Endothelial cell of umbilical vein (primary cell): Measurements from ENCODE around the gene PHF3. TPM values are rescaled to one million over a fixed set of nuclear protein-coding genes. Genes with fewer than 3 reads are reported as not detected.

Experiments used
- BruUV-seq: library from RNA; stranded (reverse); fragments of 400-500 nt; replicated peaks from 2 replicates; lab custom pipeline; 2021; lab: Mats Ljungman, UMichigan
- CTCF ChIA-PET: fragments of 300-600, 350-600 bp; sonication (Branson Sonifier 250); formaldehyde crosslinking; loops from one replicate; lab custom pipeline; 2021; ENCODE audit warnings: antibody characterized with exemption, inconsistent platforms; lab: Charles Lee
- POLR2A ChIA-PET: fragments of 300-600, 350-600 bp; sonication (Branson Sonifier 250); formaldehyde crosslinking; loops from one replicate; lab custom pipeline; 2021; ENCODE audit warnings: antibody characterized with exemption, inconsistent platforms; lab: Charles Lee
- DNase-seq: peaks from one replicate; pipeline ENCODE4 v3.0.0-alpha.2; 2011; ENCODE audit warnings: low read depth, low spot score
- FAIRE-seq: peaks from 2 replicates; lab custom pipeline; 2011; peaks lifted over from hg19 to GRCh38; lab: Jason Lieb, UNC
- H2AFZ ChIP-seq: 2 replicates; pipeline ENCODE4 v1.6.0; 2012; ENCODE audit warnings: low read depth, low read length, control low read depth, inconsistent platforms
- H3K27ac ChIP-seq: 2 replicates; pipeline ENCODE4 v1.5.1; 2011; ENCODE audit warnings: low read depth, mild to moderate bottlenecking, control low read depth, low read length, moderate library complexity; ENCODE audit not compliant: insufficient read depth
- H3K27me3 ChIP-seq, 2 experiments: 2 replicates each; pipeline versions ENCODE4 v1.6.0 to v1.6.1; 2011; ENCODE audit warnings: low read length in 2 of 2, mixed read lengths in 1 of 2; ENCODE audit not compliant: control insufficient read depth in 2 of 2, insufficient read depth in 2 of 2
- H3K36me3 ChIP-seq, 2 experiments: 2 replicates in 1 of 2; 3 replicates in 1 of 2; pipeline ENCODE4 v1.5.1; 2011; ENCODE audit warnings: low read length in 2 of 2, mild to moderate bottlenecking in 1 of 2, moderate library complexity in 1 of 2; ENCODE audit not compliant: control insufficient read depth in 2 of 2, insufficient read depth in 2 of 2; ENCODE audit errors: extremely low read depth in 1 of 2
- H3K4me1 ChIP-seq: 3 replicates; pipeline ENCODE4 v1.5.1; 2011; ENCODE audit warnings: mild to moderate bottlenecking, low read length; ENCODE audit not compliant: control insufficient read depth, insufficient read depth; ENCODE audit errors: extremely low read depth
- H3K4me2 ChIP-seq: 2 replicates; pipeline ENCODE4 v1.6.1; 2011; ENCODE audit warnings: low read length, control low read depth, mixed read lengths; ENCODE audit not compliant: insufficient read depth
- H3K4me3 ChIP-seq, 3 experiments: fragments of 200-600 bp in 1 of 3; sonication (generic), shearing (Covaris generic) in 1 of 3; replicated peaks in 1 of 3; 2 replicates each; pipeline ENCODE4 v1.5.1; 2011 to 2016; ENCODE audit warnings: control low read depth in 3 of 3, low read length in 3 of 3, mild to moderate bottlenecking in 2 of 3, inconsistent platforms in 1 of 3, low read depth in 1 of 3, moderate library complexity in 1 of 3; ENCODE audit not compliant: insufficient read depth in 1 of 3
- H3K79me2 ChIP-seq: 2 replicates; pipeline ENCODE4 v1.6.0; 2012; ENCODE audit warnings: low read length, inconsistent platforms; ENCODE audit not compliant: control insufficient read depth, insufficient read depth
- H3K9ac ChIP-seq: replicated peaks from 2 replicates; pipeline ENCODE3; 2011; ENCODE audit warnings: low read length, control low read depth; ENCODE audit not compliant: insufficient read depth; ENCODE audit errors: extremely low read depth
- H3K9me1 ChIP-seq: replicated peaks from 3 replicates; pipeline ENCODE4 v1.6.0; 2011; ENCODE audit warnings: mild to moderate bottlenecking, low read length; ENCODE audit not compliant: control insufficient read depth, insufficient read depth; ENCODE audit errors: extremely low read depth
- H3K9me3 ChIP-seq: replicated peaks from 2 replicates; pipeline ENCODE4 v1.5.1; 2012; ENCODE audit warnings: low read length, inconsistent platforms; ENCODE audit not compliant: control insufficient read depth, insufficient read depth
- H4K20me1 ChIP-seq: replicated peaks from 2 replicates; pipeline ENCODE3; 2011; ENCODE audit warnings: mild to moderate bottlenecking, low read length; ENCODE audit not compliant: control insufficient read depth, insufficient read depth; ENCODE audit errors: extremely low read depth
- EZH2 ChIP-seq: IDR thresholded peaks from 2 replicates; pipeline ENCODE4 v1.6.1; 2012; ENCODE audit warnings: borderline replicate concordance, low read depth, mild to moderate bottlenecking, moderate library complexity, low read length, inconsistent platforms; ENCODE audit not compliant: severe bottlenecking
- FOS ChIP-seq: IDR thresholded peaks from 2 replicates; pipeline ENCODE4 v1.6.1; 2011; ENCODE audit warnings: mild to moderate bottlenecking, low read length, moderate library complexity, borderline replicate concordance; ENCODE audit not compliant: insufficient read depth
- GATA2 ChIP-seq: IDR thresholded peaks from 2 replicates; pipeline ENCODE4 v1.7.0; 2011; ENCODE audit warnings: low read depth, mild to moderate bottlenecking, moderate library complexity, mixed read lengths, low read length; ENCODE audit not compliant: insufficient read length, insufficient read depth
- JUN ChIP-seq: IDR thresholded peaks from 2 replicates; pipeline ENCODE4 v1.6.1; 2011; ENCODE audit warnings: borderline replicate concordance, low read depth; ENCODE audit not compliant: insufficient read length, insufficient read depth
- MYC ChIP-seq: IDR thresholded peaks from one replicate; pipeline ENCODE4 v1.6.1; 2011; ENCODE audit warnings: mild to moderate bottlenecking, low read depth, low read length
- POLR2A ChIP-seq: IDR thresholded peaks from 2 replicates; pipeline ENCODE4 v1.6.1; 2012; ENCODE audit warnings: low read depth, mild to moderate bottlenecking, control low read depth, low read length
- POLR2AphosphoS5 ChIP-seq: IDR thresholded peaks from 2 replicates; pipeline ENCODE4 v1.6.1; 2012; ENCODE audit warnings: low read depth, mild to moderate bottlenecking, control low read depth, low read length, moderate library complexity; ENCODE audit not compliant: insufficient read depth
- dilution Hi-C: fragments of 300-500 bp; cut with MboI; formaldehyde crosslinking; loops from one replicate; pipeline ENCODE4 v1.15.0; 2019; ENCODE audit warnings: low sequenced_read_pairs; ENCODE audit not compliant: extremely low pct_ligation_motif_present
- intact Hi-C: fragments of 100-400 bp; cut with micrococcal nuclease; formaldehyde crosslinking; loops from one replicate; pipeline ENCODE4 v1.10.0; 2022
- polyA plus RNA-seq, 4 experiments: library from polyadenylated mRNA; depleted of rRNA in 3 of 4; stranded (reverse) in 3 of 4; unstranded in 1 of 4; fragments of >200 nt; gene quantifications; 2 replicates each; pipeline versions ENCODE4 v1.2.1 to v1.2.3, GENCODE V29; 2011 to 2012; ENCODE audit warnings: missing spikeins in 1 of 4
- total RNA-seq: library from RNA; stranded (reverse); gene quantifications from 2 replicates; pipeline ENCODE4 v1.2.3, GENCODE V29; 2021
- TF ChIP-seq, protein P1 (sequence below): IDR thresholded peaks from 2 replicates; pipeline ENCODE4 v1.6.1; 2011; ENCODE audit not compliant: insufficient read depth, insufficient read length
- TF ChIP-seq, protein P2 (sequence below), 2 donors: IDR thresholded peaks; 1 replicate in 1 of 2; 2 replicates in 1 of 2; pipeline ENCODE4 v1.5.1; 2011; ENCODE audit warnings: low read length in 2 of 2, mild to moderate bottlenecking in 2 of 2, moderate library complexity in 2 of 2, control low read depth in 1 of 2, inconsistent platforms in 1 of 2, low read depth in 1 of 2; ENCODE audit not compliant: insufficient read depth in 1 of 2; ENCODE audit errors: extremely low read depth in 1 of 2

PHF3 gene
- total and polyA plus RNA-seq, 2 donors (not counting 3 experiments of a cell fraction or from before 2014, with no cell fraction given): 4.6 to 29.6 TPM

GRCh38 chr6:63649847-63650265 is 14.3 kb downstream of the PHF3 start:
- ChIA-PET CTCF (interaction anchor here (0.8 to 1.3 kb wide), 3 partner anchors 12 to 33 kb away, joined by 3 read pairs; no protein-coding TSS in a partner anchor), POLR2A (no interaction called here)
- Histone ChIP-seq H3K27ac (no peak overlapping the region), H2AFZ (no peak overlapping the region), H3K9me1 (peaks cover 6% of the 10 kb centered on the region), H3K4me2 (no peak overlapping the region), H3K9ac (no peak overlapping the region), H3K4me1 (no peaks in the 10 kb centered on the region), H3K4me3 (no peak overlapping the region), H3K36me3 (peaks cover 0 to 2% of the 10 kb centered on the region in 2 experiments), H3K9me3 (no peaks in the 10 kb centered on the region), H4K20me1 (peaks cover 4% of the 10 kb centered on the region), H3K79me2 (peaks cover 62% of the 10 kb centered on the region), H3K27me3 (no peaks in the 10 kb centered on the region)
- dilution Hi-C loops: no loop called here
- TF ChIP-seq POLR2AphosphoS5 (no peak), JUN (no peak), FOS (no peak), POLR2A (no peak), EZH2 (no peak), MYC (no peak), GATA2 (no peak)
- TF ChIP-seq, protein P1, sequence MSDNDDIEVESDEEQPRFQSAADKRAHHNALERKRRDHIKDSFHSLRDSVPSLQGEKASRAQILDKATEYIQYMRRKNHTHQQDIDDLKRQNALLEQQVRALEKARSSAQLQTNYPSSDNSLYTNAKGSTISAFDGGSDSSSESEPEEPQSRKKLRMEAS: no peak
- TF ChIP-seq, protein P2, sequence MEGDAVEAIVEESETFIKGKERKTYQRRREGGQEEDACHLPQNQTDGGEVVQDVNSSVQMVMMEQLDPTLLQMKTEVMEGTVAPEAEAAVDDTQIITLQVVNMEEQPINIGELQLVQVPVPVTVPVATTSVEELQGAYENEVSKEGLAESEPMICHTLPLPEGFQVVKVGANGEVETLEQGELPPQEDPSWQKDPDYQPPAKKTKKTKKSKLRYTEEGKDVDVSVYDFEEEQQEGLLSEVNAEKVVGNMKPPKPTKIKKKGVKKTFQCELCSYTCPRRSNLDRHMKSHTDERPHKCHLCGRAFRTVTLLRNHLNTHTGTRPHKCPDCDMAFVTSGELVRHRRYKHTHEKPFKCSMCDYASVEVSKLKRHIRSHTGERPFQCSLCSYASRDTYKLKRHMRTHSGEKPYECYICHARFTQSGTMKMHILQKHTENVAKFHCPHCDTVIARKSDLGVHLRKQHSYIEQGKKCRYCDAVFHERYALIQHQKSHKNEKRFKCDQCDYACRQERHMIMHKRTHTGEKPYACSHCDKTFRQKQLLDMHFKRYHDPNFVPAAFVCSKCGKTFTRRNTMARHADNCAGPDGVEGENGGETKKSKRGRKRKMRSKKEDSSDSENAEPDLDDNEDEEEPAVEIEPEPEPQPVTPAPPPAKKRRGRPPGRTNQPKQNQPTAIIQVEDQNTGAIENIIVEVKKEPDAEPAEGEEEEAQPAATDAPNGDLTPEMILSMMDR (IDR thresholded peaks at IDR 0.05; ENCODE audit: extremely low read depth in 1 of 2, insufficient read depth in 1 of 2, low read depth in 1 of 2, low read length in 2 of 2): no peak
- no TSS peak for BruUV-seq
- DNase-seq (no peak), FAIRE-seq (no peak)
- intact Hi-C loops: no loop called here
